AG04449 (cell line): ENCODE results near the gene PCBP3.

ENCODE experiments used
- CTCF ChIA-PET: fragments of 350-600 bp; formaldehyde crosslinking; extraction: SDS; loops from one replicate; lab custom pipeline; 2021; ENCODE audit warnings: antibody characterized with exemption; lab: Yijun Ruan, JAX
- POLR2A ChIA-PET: fragments of 400-600, 350-600 bp; formaldehyde crosslinking; extraction: SDS; loops from one replicate; lab custom pipeline; 2020; ENCODE audit warnings: antibody characterized with exemption, inconsistent platforms; lab: Yijun Ruan, JAX
- DNase-seq: peaks from one replicate; pipeline ENCODE4 v3.0.0-alpha.2; 2010; ENCODE audit warnings: low read depth, low spot score
- H3K4me3 ChIP-seq: 2 replicates; pipeline ENCODE4 v1.5.1; 2011; ENCODE audit warnings: low read depth, mild to moderate bottlenecking, control low read depth, low read length
- CTCF ChIP-seq: IDR thresholded peaks from one replicate; pipeline ENCODE4 v1.5.1; 2011; ENCODE audit warnings: mild to moderate bottlenecking, moderate library complexity, low read length, control low read depth, inconsistent platforms; ENCODE audit not compliant: insufficient read depth; ENCODE audit errors: missing control alignments

Gene PCBP3

DNA sequence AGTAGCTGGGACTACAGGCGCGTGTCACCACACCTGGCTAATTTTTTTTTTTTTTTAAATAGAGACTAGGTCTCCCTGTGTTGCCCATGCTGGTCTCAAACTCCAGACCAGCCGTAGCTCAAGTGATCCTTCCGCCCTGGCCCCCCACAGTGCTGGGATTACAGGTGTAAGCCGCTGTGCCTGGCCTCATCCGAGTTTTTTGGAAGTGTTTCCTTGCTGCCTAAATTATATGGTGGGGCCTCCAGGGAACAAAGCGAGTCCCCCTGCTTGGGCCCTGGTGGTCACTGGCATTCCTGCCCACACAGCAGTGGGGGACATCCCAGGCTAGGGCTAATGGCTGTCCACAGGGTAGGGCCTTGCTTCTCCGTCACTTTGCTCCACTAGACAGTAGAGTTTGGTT is 143.8 kb downstream of the PCBP3 start:
- POLR2A ChIA-PET: no interaction called here
- TF ChIP-seq CTCF: no peak
- CTCF ChIA-PET: interaction anchor here (1.6 kb wide), 1 partner anchor 9 kb away, joined by 3 read pairs; no protein-coding TSS in a partner anchor
- no peak for DNase-seq
- no peak overlapping the region for H3K4me3 ChIP-seq

- no peak for DNase-seq
- ChIA-PET CTCF (no interaction called here), POLR2A (no interaction called here)
- no peak for TF ChIP-seq CTCF
- no peak overlapping the region for H3K4me3 ChIP-seq
Measured at GRCh38 chr21:45788198-45788597, 144.7 kb downstream of the PCBP3 start.

DNA sequence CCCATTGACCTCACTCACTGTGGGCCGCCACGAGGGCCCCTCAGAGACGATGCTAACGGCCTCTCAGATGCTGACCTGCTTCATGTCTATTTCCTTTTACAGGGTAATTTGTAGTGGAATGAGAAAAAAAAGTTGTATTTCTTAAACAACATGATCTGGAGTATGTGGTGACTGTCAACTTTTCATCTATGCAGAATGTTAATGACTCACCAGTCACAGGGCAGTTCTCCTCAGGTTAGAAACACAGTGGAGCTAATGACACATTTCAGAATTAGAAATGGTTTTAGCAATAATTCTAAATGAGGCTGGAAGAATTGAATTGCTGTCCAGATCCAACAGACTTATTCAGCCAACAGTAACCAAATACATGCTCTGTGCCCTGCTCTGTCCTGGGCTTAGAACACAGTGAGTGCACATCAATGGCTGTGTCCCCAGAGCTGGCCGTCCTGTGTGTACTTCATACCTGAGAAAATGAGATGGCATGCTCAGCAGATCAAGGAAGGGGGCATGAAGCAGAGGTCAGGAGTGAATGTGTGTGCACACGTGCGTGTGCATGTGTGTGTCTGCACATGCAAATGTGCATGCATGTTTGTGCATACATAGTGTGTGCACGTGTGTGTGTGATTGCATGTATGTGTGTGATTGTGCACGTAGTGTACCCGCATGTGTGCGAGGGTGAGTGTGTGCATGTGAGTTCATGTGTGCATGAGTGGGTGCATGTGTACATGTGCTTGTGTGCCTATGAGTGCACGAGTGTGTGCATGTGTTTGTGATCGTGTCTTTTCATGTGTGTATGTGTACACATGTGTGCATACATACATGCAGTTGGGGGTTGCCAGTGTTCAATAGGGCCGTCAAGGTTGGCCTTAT is 145.3 kb downstream of the PCBP3 start:
- ChIA-PET CTCF (no interaction called here), POLR2A (no interaction called here)
- no peak overlapping the region for H3K4me3 ChIP-seq
- no peak for DNase-seq
- TF ChIP-seq CTCF: no peak

DNA sequence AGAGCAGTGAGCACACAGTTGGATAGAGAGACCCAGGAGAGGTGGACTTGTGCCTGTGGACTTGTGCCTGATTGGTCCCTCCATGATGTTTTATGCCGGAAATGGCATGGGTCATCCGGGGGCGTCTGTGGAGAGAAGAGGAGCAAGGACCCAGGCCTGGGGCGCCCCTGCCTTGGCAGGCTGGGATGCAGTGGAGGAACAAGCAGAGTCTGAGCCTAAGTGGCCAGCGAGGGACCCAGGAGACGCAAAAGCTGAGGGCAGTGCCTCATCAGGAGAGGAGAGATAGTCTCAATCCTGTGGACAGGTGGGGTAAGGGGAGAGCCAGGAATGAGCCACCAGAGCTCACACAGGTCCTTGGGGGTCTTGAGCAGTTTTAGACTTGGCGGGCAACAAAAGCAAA is 146.9 kb downstream of the PCBP3 start:
- DNase-seq: no peak
- H3K4me3 ChIP-seq: no peak overlapping the region
- ChIA-PET CTCF (no interaction called here), POLR2A (no interaction called here)
- no peak for TF ChIP-seq CTCF

DNA sequence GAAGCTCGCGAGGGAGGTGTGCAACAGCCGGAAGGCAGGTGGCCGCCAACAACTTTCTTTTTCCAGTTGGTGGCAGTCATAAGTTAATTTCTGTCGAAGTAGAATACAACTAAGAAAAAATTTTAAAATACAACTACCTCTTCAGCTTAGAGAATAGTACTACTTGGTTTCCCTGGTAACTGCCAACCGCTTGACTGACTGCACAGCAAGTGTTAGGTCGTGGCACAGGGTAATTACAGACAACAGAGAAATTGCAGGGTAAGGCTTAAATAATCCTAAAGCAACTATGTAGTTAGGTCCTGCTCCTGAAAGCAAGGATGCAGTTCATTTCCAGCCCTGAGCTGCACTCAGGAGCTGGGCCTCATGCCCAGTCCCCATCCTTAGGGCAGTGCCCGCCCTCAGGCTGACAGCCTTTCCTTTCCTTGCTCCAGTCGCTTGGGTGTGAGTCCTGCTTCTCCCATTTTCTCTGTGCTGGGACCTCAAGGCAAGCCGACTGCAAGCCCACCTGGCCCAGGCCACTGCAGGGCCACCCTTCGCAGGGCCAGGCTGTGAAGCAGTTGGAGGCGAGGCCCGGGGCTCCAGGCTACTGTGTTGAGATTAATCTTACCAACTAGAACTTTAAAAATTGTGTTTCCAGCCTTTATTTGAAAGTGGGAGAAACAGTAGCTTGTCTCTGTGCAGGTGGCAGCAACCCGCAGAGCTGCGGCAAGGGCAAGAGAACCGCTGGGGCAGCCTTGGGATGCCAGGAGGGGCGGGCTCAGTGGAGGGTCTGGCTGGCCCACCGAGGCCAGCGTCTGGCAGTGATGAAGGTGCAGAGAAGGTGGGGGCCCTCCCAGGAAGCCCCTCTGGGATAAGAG is 148.3 kb downstream of the PCBP3 start:
- no peak for TF ChIP-seq CTCF
- ChIA-PET POLR2A (no interaction called here), CTCF (interaction anchor here (0.9 kb wide), 1 partner anchor 236 kb away, joined by 3 read pairs; no protein-coding TSS in a partner anchor)
- H3K4me3 ChIP-seq: no peak overlapping the region
- no peak for DNase-seq
